HG03378 (cell line): ENCODE measurements around the gene SLC2A11.
"Not testable (repeated sequence)": the region's sequence is repeated elsewhere in the genome, so short reads cannot be mapped to it uniquely, and the experiment has no call there.

Experiments used
- ATAC-seq: cut with Tn5 transposase; IDR thresholded peaks from one replicate; pipeline ENCODE4 v1.9.1; 2021; ENCODE audit warnings: mild to moderate bottlenecking, moderate library complexity; ENCODE audit not compliant: unreplicated experiment

The SLC2A11 gene

GRCh38 chr22:23904573-23905254, 47.0 kb downstream of the SLC2A11 start:
- ATAC-seq = no peak

GRCh38 chr22:23906641-23907040, 49.0 kb downstream of the SLC2A11 start:
- no peak for ATAC-seq

- ATAC-seq = not testable (repeated sequence)
These were observed 49.7 kb downstream of the SLC2A11 start for GRCh38 chr22:23907423-23907822.

DNA sequence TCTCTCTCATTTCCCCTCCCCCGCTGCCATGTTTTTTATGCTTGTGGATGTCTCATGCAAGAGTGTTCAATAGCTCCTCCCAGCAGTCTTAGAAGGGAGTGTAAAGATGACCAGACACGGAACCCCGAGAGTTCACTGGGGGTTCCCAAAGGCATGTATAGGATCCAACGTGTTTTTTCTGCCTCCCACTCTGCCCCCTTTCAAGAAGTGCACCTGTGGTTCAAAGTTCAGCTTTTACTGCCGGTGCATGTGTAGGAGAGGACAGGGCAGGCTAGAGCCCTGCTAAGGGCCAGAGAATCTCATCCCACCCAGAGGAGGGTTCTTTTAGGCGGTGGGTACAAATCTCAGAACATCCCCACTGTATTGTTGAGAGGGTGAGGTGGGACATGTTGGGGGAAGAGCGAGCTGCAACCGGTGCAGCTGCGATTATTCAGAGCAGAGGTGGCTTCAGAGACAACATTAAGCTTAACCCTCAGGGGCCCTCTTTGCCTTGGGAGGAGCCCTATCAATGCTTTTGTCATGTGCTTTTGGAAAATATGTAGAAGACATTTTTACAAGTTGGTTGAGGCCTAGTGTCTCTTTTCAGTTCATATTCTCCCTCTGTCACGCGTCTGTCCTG, 51.0 kb downstream of the SLC2A11 start:
- no peak for ATAC-seq

DNA sequence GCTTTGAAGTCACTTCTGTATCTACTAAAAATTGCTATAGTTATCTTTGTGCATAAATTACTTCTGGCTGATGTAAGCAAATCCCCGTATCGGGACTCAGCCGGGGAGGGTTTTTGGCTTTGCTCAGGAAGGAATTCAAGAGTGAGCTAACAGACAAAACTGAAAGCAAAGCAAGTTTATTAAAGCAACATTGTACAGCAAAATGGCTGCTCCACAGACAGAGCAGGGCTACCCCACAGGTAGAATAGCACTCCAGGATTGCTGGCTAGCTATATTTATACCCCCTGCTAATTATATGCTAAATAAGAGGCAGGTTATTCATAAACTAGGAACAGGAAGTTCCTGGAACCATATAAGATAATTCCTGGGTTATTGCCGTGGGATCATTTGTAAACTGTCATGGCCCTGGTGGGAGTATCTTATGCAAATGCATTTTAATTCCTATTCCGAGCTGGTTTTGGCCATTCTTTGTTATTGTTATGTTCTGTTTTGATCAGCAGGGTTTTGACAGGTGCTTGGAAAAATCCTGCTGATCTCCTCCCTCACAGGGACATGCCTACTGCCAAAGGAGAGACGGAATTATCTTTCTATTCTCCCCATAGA, 51.7 kb downstream of the SLC2A11 start:
- no peak for ATAC-seq

GRCh38 chr22:23910496-23911190, 53.0 kb downstream of the SLC2A11 start:
- ATAC-seq = no peak

- no peak for ATAC-seq
These were observed 53.8 kb downstream of the SLC2A11 start for GRCh38 chr22:23911318-23911980.

- no peak for ATAC-seq
These were observed 54.7 kb downstream of the SLC2A11 start for GRCh38 chr22:23912293-23912903.

GRCh38 chr22:23913306-23913660, 55.6 kb downstream of the SLC2A11 start:
- no peak for ATAC-seq

- peak; percentile 85 for ATAC-seq
These were observed 56.1 kb downstream of the SLC2A11 start for GRCh38 chr22:23913661-23914353.

DNA sequence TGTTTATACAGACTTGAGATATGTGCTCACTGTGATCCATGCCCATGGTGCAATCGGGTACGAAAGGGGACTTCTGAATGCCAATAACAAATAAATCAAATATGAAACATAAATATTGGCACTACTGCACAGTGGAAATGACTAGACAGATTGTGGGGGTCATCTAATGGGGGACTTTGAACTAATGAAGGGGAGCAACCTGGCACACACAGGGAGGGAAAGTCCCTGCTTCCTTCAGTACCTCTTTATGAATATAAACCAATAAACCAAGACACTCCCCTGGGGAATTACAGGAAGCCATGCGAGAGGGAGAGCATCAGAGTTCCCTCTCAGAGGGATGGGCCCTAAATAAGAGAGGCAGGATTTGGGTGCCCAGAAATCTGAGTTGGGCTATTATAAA, 57.6 kb downstream of the SLC2A11 start:
- ATAC-seq = no peak

DNA sequence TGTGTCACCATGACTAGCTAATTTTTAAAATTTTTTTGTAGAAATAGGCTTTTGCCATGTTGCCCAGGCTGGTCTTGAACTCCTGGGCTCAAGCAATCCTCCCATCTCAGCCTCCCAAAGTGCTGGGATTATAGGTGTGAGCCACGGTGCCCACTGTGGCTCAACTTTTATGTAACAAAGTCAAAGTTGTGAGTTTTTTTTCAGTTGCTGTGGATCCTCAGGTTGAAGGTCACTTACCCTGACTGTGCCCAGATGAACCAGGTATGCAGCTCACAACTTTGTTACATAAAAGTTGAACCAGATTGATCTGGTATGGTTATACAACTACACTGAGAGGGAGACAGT, 62.6 kb downstream of the SLC2A11 start:
- ATAC-seq = not testable (repeated sequence)

DNA sequence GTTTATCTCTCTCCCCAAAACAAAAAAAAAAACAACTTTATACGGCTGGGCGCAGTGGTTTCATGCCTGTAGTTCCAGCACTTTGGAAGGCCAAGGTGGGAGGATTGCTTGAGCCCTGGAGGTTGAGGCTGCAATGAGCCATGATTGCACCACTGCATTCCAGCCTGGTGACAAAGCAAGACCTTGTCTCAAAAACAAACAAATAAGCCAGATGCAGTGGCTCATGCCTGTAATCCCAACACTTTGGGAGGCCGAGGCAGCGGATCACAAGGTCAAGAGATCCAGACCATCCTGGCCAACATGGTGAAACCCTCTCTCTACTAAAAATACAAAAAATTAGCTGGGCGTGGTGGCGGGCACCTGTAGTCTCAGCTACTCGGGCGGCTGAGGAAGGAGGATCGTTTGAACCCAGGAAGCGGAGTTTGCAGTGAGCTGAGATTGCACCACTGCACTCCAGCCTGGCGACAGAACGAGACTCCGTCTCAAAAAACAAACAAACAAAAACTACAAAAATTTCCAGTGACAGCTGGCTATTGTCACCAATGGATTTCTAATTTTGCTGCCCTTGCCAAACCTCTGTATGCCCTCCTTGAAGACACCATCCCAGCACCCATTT, 64.0 kb downstream of the SLC2A11 start:
- ATAC-seq = not testable (repeated sequence)

GRCh38 chr22:23922921-23923320, 65.2 kb downstream of the SLC2A11 start:
- no peak for ATAC-seq

- no peak for ATAC-seq
These were observed 67.4 kb downstream of the SLC2A11 start for GRCh38 chr22:23925020-23925606.

DNA sequence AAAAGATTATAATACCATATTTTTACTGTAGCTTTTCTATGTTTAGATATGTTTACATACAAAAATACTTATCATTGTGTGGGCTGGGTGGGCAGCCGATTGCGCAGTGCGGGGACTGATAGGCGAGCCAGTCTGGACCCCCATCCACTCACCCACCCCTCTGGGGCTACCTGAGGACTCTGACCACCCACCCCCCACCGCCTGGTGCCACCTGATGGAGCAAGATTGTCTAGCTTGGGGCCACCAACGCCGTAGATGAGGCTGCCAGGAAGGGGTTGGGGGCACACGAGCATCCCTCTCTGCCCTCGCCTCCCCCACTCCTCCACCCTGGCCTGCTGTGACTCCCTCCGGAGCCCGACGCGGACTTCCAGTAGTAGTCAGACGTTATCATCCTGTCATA, 68.9 kb downstream of the SLC2A11 start:
- no peak for ATAC-seq
